Fibroblast of peridontal ligament (primary cell): ENCODE data around the gene EDC3.
"Not testable (repeated sequence)": the region's sequence is repeated elsewhere in the genome, so short reads cannot be mapped to it uniquely, and the experiment has no call there.

Source experiments
- DNase-seq: peaks from one replicate; pipeline ENCODE4 v3.0.0-alpha.2; 2010; ENCODE audit errors: extremely low read depth

Gene EDC3

DNA sequence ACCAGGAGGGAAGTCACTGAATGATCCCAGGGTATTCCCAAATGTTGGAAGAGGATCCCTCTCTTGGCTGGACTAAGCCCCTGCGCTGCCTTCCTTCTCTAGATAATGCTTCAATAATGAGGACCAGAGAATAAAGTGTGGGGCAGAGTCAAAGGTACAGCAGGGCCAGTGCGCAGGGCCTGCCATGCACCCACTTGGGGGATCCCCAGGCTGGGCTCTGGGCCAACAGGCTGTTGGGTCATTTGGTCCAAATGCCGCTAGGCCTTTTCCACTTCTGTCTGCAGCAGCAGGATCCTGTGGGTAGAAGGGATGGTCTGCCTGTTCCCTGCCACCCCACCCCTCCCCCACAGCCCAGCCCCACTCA, 85.9 kb downstream of the EDC3 start:
- DNase-seq, result no peak

DNA sequence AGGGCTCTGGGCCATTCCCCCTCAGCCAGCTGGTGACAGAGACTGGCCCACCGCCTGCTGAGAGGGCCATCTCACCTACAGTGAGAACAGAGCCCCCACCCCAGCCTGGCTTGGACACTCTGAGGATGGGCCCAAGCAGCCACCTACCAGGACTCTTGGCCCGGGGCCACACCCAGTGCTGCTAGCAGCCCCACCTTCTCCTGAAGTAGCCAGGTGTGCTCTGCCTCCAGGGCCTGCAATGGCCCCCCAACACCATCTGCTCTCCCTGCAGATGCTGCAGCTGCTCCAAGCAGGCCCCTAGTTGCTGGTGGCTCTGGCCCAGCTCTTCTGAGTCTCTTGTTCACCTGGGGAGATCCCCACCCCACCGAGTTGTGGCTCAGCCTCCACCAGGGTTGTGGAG, 87.0 kb downstream of the EDC3 start:
- no peak for DNase-seq

GRCh38 chr15:74605795-74606150, 90.1 kb downstream of the EDC3 start:
- no peak for DNase-seq

DNA sequence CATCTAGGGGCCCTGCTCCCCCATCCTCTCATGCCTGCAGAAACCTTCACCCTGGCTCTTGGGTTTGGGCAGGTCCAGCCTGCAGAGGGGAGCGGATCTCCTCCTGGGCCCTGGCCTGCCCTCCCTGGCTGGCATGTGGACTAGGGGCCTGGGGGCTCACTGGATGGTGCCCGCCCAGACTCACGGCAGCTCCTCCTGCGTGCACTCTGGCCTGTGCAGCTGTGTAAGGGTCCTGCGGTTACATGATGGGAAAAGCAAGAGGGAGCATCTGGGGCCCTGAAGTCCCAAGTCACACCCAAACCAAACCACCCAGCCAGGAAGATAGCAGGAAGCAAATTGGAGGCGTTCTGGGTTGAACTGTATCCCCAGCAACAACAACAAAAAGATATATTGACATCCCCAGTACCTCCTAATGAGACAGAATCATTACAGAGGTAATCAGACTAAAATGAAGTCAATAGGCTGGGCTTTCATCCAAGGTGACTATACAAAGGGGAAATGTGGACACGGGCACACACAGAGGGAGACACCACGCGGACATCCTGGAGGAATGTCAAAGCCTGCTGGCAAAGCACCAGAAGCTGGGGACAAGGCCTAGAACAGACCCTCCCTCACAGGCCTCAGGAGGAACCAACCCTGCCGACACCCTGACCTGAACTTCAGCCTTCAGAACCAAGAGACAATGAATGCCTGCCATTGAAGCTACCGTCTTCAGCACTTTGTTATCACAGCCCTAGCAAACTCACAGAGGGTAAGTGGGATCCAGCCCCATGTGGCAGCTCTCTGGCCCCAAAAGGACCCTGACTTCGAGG, 90.6 kb downstream of the EDC3 start:
- no peak for DNase-seq

- DNase-seq, result no peak
Measured at GRCh38 chr15:74603789-74604705, 91.8 kb downstream of the EDC3 start.

- no peak for DNase-seq
Measured at GRCh38 chr15:74603026-74603788, 92.6 kb downstream of the EDC3 start.

DNA sequence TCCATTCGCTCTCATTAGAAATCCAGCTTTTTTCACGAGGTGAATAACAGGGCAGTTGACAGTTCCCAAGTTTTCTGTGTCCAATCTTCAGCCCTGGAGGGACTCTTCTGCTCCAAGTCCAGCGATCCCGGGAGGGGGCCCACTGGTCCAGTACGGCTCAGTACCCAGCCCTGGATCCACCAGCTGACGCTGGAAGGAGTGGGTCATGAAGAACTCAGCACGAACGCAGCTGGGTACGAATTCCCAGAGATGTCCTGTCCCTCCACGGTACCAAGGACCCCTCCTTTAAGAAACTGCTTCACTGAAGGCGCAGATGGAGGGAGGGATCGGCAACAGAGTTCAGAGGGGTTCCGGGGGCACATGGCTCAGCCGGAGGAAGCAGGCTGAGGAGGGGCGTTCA, 96.7 kb downstream of the EDC3 start:
- no peak for DNase-seq

DNA sequence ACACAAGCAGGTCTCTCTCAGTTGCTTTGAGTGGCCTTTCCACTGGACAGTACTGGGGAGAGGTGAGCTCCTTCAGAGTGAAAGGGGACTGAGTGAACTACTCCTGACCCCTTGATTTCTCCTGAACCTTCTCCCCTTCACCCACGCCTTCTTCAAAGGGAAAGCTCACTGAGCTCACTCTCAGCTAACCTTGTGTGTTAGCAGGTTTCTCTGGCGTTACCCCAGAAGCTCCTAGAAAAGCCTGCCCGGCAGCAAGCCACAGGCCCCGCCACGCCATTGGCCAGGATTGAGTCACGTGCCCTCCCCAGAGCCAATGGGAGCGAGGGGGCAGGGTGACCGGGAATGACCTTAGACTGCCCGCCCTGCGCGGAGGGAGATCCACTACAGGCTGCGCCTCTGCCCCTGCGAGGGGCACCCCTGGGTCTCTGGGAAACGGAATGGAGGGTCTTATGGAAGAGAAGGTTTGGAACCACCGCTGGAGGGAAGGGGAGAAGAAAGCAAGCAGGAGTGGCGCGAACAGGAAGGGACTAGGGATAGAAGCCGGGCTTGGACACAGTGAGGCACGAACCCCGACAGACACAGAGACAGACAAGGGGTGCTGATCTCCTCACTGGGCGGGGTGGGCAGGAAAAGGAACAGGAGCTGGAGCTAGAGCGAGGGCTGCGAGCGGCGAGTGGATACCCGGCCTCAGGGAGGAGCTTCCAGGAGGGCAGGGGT, 97.5 kb downstream of the EDC3 start:
- peak; percentile 80 for DNase-seq

DNA sequence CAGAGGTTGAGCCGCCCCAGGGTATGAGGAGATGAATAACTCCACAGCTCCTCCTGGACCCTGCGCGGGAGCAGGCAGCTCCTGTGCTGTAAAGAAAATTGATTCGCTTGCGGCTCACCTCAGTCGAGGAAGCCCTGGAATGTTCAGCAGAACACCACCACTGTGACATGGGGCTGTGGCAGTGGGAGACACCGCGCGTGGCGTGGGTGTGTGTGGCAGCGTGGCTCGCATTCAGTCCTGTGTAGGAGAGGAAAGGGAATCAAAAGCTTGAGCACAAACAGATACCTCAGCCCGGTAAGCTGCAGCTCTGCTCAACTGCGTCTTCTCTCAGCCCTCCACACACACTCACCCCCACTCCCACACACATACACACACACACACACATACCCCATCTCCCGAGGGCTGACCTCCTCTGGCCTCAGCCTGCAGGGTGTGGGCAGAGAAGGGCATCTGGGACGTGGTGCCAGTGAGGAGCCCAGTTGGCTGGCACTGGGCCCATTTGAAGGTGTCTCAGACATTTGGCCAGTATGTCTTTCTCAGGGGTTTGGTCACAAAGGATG, 98.6 kb downstream of the EDC3 start:
- DNase-seq, result not testable (repeated sequence)

GRCh38 chr15:74596736-74597135, 99.1 kb downstream of the EDC3 start:
- DNase-seq, result not testable (repeated sequence)

- no peak for DNase-seq
Measured at GRCh38 chr15:74595271-74595670, 100.6 kb downstream of the EDC3 start.

- DNase-seq, result no peak
Measured at GRCh38 chr15:74594455-74594854, 101.4 kb downstream of the EDC3 start.

DNA sequence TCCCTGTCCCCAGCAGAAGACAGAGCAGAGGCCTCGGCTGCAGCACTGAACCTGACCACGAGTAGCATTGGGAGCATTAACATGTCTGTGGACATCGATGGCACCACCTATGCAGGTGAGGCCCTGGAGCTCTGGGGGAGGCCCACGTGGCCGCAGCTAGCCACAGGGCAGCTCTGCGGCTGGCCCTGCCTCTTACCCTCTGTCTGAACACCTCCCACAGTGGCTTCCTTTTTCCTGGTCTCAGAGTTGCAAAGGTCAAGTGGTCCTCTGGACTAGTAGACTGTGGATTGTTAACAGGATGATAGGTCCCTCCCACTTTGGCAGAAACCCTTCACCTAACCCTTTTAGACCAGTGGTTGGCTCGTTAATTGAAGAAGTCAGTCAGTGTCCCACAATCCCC, 102.7 kb downstream of the EDC3 start:
- no peak for DNase-seq

DNA sequence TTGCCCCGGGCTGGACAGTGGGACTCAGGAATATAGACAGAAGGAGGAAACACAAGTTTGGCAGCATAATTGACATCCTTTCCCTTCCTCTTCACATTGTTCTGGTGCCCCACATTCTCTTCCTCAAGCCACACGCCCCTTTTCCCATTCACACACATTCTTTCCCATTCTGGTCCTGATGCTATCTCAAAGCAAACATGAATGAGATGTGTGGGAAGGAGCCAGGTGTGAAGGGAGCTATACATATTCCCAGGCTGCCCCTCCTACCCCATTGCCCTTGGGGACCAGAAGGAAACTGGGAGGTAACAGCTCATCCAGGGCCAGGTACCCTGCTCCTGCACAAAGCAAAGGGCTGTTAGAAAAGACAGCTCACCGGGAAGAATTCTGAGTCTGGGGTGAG, 103.6 kb downstream of the EDC3 start:
- DNase-seq, result no peak

DNA sequence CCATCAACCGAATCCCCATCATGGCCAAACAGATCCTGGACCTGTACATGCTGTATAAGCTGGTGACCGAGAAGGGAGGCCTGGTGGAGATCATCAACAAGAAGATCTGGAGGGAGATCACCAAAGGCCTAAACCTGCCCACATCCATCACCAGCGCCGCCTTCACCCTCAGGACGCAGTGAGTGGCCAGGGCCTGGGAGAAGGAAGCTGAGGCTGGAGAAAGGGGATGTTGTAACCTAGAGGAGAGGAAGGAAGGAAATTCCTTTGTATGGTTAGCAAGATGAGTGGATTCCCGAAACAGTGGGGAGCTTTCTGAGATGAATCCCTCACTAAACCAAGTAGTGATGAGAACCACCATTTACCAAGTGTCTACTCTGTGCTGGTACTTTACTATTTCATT, 106.0 kb downstream of the EDC3 start:
- no peak for DNase-seq

- no peak for DNase-seq
Measured at GRCh38 chr15:74585857-74586256, 110.0 kb downstream of the EDC3 start.

GRCh38 chr15:74585191-74585590, 110.6 kb downstream of the EDC3 start:
- no peak for DNase-seq

DNA sequence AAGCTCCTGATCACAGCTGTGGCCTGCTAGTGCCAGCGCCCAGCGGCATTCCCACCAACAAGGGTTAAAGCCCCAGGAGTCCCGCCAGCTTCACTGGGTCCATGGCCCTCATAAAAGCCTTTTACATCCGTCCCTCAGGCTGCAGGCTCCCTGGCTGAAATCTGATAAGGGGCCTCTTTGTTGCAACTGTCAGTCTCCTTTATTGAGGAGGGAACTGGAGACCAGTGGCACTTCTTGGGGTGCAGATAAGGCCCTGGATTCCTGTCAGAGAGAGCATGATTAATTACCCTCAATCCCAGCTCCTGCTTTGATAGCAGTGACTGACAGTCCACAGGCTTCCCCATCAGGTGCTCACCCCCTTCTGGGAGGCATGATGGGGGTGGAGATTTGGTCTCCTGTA, 111.0 kb downstream of the EDC3 start:
- DNase-seq, result no peak

DNA sequence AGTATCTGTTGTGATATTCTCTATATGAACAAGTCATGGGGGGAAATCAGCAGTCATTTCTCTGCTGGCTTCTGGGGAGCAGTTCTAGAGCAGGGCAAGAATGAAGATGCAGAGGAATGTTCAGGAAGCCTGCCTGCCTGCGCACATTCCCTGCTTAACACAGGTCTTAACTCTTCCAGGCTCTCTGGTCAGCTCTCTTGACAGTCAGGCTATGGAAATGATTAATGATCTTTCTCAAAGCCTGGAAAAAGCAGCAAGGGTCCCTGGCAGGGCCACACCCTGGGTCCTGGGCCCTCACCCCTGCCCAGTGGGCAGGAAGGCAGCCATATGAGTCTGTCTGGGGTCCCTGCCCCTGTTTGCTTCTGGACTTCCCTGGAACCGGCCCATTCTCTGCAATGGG, 111.6 kb downstream of the EDC3 start:
- DNase-seq, result no peak
